Stimulated activated naive B cell treated with anti-CD40 and anti-IgM and Interleukin-4, amounts not matched to agents 10 μg/mL and 1 μg/mL and 100 μg/mL, for 72 hours (primary cell): ENCODE data around the gene GDF2.

Experiments used
- ATAC-seq, 2 donors: fragments of 150-1000 bp; cut with Tn5 transposase; replicated peaks; 2 replicates each; pipeline ENCODE4 v1.10.0; 2021; ENCODE audit warnings: moderate library complexity in 1 of 2
- DNase-seq: peaks from one replicate; pipeline ENCODE4 v3.0.0; 2021
- H3K27ac Mint-ChIP-seq: one replicate; pipeline ENCODE4 v1.8.0; 2022; ENCODE audit warnings: mild to moderate bottlenecking, mixed read lengths
- H3K27me3 Mint-ChIP-seq, 2 donors: one replicate each; pipeline ENCODE4 v1.8.0; 2022; ENCODE audit warnings: mixed read lengths in 2 of 2
- H3K36me3 Mint-ChIP-seq, 2 donors: one replicate each; pipeline ENCODE4 v1.8.0; 2022; ENCODE audit warnings: mixed read lengths in 2 of 2, mild to moderate bottlenecking in 1 of 2
- H3K4me1 Mint-ChIP-seq, 2 donors: one replicate each; pipeline ENCODE4 v1.8.0; 2022; ENCODE audit warnings: mixed read lengths in 2 of 2, mild to moderate bottlenecking in 1 of 2
- H3K4me3 Mint-ChIP-seq, 2 donors: one replicate each; pipeline ENCODE4 v1.8.0; 2022; ENCODE audit warnings: mild to moderate bottlenecking in 2 of 2, mixed read lengths in 2 of 2, moderate library complexity in 1 of 2
- H3K9me3 Mint-ChIP-seq, 2 donors: one replicate each; pipeline ENCODE4 v1.8.0; 2022; ENCODE audit warnings: mixed read lengths in 2 of 2, mild to moderate bottlenecking in 1 of 2

Gene GDF2

DNA sequence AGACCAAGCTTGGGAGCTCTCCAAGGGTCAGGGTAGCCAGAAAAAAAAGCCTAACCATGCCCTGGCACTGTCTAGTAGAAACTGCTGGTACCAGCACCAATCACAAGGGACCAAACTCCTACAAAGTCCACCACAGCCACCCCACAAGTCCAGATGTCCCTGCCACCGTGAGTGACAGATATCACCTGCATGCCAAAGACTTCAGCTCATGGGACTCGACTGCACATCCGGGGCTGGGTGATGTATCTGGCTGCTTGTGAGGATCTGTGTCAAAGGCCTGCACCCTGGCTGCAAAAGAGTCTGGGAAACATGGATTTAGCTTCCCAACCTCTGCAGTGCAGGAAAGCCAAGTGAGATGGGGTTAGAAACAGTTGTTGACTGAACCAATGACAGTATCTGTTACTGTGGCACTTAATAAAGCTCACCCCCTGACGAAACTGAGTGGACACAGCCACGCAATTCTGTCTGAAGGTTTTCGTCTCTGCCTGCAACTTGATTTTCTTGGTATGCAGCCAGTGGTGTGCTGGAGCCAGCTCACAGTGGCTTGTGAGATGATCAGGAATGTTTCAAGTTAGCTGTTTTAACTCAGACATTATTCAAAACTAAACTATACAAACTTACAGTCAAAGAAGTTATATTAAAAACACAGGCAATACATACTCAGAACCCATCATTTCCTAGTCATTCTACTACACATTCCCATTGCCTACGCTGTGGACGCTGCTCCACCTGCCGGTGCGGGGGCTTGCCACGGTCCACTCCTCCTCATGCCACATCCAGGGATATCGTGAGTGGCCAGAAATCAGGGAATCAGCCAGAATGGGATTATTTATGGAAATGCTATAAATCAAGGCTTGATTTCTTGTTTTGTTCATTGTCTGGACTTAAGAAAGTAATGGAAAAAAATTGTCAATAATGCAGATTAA lies 52.6 kb downstream of the GDF2 start:
- DNase-seq: no peak
- Mint-ChIP-seq H3K36me3 (no peaks in the 10 kb centered on the region), H3K4me3 (no peak overlapping the region), H3K27ac (no peak overlapping the region), H3K9me3 (no peaks in the 10 kb centered on the region), H3K27me3 (peaks cover 32 to 38% of the 10 kb centered on the region in 2 donors), H3K4me1 (peaks cover 4 to 9% of the 10 kb centered on the region in 2 donors)
- ATAC-seq: no peak

DNA sequence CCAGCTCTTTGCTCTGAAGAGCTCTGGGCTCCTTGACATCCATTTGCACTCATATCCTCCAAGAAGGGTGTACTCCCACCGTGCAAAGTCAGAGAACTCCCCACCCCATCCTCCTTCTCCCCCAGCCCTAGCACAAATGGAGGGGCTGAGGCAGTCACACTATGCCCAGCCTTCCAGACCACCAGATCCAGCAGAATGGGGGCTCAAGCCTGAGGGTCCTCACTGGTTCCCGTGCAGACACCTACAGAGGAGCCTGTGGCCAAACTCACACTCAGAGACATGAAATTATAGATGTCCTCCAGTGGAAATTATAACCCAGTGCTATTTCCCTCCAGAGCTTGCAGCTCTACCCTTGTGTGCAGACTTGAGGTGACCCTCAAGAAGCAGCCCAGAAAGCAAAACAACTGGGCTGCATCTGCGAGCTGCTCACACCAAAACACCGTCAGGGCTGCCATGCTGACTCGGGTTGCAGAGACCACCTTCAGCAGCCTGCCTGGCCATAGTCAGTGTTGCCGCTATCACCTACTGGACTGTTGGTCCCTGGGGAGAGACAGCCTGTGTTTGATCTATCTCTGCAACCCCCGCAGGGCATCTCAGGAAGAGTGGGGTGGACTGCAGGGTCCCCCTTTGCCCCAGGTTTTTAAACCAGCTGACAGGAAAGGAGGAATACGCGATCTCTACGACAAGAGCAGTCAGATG lies 54.4 kb downstream of the GDF2 start:
- Mint-ChIP-seq H3K36me3 (no peaks in the 10 kb centered on the region), H3K4me1 (peaks cover 4 to 9% of the 10 kb centered on the region in 2 donors), H3K9me3 (no peaks in the 10 kb centered on the region), H3K27me3 (peaks cover 50 to 56% of the 10 kb centered on the region in 2 donors), H3K4me3 (no peak overlapping the region), H3K27ac (no peak overlapping the region)
- DNase-seq (no peak), ATAC-seq (no peak)
